Islet precursor cell (in vitro differentiated cells): ENCODE measurements around the gene MIF4GD.
A peak's percentile ranks its signal among the peaks of the same experiment; 100 is the strongest.
"Not testable (repeated sequence)": the region's sequence is repeated elsewhere in the genome, so short reads cannot be mapped to it uniquely, and the experiment has no call there.

Source experiments
- DNase-seq: peaks from one replicate; pipeline ENCODE4 v3.0.0-alpha.2; 2018

The MIF4GD gene

DNA sequence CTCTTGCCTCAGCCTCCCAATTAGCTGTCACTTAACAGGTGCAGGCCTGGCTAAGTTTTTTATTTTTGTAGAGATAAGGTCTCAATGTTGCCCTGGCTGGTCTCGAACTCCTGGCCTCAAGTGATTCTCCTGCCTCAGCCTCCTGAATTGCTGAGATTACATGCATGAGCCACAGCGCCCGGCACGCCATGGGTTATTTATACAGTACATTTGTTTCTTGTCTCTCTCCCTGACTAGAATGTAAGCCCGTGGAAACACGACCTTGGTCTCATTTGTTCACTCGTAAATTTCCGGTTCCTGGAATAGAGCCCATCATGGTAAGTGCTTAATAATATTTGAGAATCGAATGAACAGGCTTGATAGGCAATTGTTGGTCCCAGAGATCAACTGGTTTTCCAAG lies 16.2 kb upstream of the MIF4GD start:
- no peak for DNase-seq

DNA sequence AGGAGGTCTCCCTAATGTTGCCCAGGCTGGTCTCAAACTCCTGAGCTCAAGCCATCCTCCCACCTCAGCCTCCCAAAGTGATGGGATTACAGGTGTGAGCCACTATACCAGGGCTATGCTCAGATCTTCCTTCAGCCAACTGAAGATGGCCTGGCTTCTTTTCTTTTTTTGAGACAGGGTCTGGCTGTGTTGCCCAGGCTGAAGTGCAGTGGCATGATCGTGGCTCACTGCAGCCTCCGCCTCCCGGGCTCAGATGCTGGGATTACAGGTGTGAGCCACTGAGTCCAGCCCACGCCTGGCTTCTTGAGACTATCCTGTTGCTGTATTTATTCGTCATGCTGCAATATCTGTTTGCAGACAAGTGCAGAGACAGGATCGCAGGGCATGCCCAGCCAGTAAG lies 14.1 kb upstream of the MIF4GD start:
- no peak for DNase-seq

DNA sequence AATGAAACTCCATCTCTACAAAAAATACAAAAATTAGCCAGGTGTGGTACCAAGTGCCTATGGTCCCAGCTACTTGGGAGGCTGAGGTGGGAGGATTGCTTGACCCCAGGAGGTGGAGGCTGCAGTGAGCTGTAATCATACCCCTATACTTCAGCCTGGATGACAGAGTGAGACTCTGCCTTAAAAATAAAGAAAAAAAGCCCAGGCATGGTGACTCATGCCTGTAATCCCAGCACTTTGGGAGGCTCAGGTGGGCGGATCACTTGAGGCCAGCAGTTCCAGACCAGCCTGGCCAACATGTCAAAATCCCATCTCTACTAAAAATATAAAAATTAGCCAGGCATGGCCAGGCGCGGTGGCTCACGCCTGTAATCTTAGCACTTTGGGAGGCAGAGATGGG lies 9.2 kb upstream of the MIF4GD start:
- not testable (repeated sequence) for DNase-seq

DNA sequence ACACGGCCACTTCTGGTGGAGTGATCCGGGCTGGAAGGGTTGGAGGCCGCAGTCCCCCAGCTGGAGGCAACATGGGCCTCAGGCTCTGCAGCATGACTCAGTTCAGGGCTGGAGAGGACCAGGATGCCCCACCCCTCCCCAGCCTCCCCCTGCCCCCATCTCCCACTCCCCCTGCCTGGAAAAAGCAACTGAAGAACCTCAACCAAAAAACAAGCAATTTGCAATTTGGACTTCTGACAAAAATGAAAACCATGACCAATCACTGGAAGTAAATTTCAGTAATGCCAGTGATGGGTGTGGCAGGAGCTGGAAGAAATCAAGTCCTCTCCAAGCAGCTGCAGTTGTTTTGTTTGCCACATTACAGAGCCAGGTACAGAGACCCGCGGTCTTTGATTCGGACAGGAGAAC lies 6.6 kb upstream of the MIF4GD start:
- peak; percentile 70 for DNase-seq

DNA sequence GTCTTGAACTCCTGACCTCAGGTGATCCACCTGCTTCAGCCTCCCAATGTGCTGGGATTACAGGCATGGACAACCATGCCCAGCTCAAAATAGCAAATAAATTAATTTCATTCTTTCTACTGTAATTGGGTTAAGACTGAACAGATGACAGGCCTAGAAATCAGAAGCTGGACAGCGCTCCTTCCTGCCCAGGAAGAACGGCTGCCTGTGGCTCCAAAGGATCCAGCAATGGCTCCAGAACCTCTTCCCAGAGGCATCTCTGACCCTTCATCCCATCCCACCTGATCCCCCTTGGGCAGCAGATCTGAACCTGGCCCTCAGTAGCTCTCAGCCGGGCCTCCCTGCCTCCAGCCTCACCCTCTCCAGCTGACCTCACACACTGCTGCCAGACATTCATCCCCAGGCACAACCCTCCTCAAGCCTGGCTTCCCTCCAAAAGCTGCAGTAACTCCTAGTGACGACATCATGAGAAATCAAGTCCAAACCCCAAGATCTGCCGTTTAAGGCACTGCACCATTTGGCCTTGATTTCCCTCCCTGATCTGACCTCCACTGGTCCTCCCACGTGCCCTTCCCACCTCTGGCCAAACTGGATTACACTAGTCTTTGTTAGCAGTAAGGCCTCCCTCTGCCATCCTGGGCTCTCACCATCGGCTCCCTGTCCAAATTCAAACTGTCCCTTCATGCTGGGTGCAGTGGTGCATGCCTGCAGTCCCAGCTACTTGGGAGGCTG lies 3.1 kb upstream of the MIF4GD start:
- DNase-seq: no peak

DNA sequence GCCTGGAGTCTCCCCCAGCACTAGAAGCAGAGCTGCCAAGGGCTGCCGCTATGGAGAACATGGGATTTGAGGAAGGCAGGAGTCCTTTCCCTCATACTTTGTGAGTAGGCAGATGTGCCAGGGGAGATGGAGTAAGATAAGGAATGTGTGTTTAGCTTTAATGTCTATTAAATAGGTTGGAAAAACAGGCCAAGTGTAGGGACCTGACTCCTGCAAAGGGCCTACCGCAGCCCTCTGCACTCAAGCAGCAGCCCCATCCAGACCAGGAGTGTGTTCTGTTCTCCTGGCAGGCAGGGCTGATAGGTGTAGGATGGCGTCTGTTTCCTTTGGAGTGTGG lies 1.8 kb upstream of the MIF4GD start:
- DNase-seq: no peak

DNA sequence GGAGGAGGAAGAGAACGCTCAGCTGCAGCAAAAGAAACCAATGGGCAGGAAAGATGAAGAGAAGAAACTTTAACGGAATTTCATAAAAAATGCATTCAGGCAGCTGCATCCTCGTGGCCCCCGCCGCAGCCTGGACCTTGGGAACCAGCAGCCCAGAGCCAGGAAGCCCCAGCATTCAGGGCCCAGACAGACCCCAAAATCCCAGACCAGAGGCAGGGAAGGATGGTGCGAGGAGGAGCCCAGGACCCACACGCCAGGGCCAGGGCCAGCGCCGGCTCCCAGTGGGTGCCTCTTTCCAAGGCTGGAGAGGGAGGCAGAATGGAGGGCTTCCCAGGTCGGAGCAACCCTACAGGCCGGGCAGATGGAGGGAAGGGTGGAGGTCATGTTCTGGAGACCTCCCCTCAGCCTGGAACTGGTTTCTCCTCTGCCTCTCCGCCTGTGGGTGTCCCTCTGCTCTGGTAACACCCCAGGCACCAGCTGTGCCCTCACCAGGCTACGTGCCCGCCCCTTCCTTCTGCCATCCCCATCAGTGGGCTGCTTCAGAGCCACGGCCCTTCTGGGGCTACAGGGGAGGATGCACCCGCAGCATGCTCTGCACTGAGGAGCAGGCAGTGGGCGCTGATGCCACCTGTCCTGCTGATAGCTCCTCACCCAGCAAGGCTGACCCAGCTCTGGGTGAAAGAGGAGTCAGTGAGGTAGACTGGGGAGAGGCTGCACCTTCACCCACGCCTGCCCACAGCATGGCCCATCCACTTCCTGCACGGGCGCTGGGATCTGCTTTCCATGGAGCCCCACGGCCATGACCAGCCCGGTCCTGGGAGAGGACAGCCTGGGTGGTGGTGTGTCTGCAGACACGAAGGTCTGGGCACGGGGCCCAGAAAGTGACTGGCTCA lies 1.2 kb upstream of the MIF4GD start:
- DNase-seq: peak; percentile 55

DNA sequence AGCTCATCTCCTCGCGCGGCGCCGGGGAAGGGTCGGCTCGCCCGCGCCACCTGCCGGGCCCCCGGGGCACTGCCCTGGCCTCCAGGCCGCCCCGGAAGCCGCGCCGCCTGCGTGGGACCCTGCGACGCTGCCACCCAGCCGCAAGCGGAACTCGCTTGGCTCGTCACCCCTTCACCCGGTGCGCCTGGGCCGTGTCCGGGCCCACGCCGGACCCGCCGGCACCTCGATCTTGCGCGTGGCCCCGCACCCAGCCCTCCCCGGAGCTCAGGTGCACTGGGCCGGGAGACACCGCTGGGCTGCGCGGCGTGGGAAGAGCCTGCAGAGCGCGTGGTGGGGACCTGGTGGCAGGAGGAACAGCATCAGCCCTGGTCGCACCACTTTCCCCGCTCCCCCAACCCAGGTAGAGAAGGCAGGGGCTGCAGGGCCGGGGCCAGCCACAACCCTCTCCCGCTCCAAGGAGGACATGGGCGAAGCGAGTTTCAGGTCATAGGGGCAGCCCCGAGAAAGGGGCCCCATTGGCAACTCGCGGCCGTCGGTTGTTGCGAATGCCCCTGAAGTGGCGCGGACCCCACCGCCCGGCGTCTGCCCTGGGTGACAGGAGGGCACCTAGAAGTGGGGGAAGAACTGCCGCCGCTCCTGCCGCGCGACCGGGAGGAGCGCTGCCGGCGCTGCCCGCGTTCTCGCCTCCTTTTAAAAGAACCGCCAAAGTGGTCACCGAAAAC lies 363 bp upstream of the MIF4GD start:
- peak; percentile 85 for DNase-seq

DNA sequence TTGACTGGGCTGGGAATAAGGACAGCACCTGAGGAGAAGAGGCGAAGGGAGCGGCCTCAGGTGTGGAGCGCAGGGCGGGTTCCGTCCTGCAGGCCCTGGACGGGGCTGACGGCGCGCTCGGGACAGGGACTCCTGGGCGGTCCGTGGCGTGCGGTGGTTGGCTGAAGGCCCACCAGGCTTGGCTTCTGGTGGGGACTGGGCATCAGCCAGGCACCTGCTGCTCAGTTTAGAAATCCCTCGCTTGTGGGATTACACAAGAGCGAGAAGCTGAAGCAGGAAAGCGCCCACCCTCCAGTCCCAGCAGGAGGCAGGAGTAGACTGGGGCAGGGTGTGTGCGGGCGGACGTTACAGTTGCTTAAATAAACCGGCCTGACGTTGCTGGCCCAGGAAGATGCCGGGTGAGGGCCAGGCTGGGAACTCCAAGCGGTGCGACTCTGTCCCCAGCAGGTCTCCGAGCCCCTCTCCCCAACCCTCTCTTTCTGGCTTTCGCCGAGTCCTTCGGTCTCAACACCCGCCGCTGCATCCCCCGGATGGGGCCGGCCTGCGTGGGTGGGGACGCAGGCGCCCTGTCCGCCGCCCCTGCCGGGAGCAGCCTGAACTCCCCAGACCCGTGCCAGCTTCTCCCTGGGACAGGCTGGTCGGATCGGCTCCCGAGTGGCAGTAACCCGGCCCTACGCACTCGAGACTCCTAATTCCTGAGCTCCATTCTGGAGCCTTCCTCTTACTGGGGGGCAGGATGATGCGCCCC lies 639 bp downstream of the MIF4GD start:
- peak; percentile 93 for DNase-seq

DNA sequence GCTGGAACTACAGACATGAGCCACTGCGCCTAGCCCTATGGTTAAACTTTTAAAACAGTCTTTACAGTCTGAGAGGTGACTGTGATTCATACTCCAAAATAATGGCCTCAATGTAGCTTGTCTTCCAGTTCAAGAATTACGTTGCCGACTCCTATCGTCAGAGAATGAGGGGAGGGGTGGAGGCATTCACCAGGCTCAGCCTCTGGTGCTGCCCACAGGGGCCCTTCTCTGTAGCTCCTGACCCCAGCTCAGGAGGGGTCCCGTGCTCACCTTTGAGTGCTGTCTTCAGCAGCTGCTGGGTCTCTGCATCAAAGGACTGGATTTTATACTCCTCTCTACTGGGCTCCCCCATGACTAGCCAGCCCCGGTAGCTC lies 1.2 kb downstream of the MIF4GD start:
- DNase-seq: no peak

DNA sequence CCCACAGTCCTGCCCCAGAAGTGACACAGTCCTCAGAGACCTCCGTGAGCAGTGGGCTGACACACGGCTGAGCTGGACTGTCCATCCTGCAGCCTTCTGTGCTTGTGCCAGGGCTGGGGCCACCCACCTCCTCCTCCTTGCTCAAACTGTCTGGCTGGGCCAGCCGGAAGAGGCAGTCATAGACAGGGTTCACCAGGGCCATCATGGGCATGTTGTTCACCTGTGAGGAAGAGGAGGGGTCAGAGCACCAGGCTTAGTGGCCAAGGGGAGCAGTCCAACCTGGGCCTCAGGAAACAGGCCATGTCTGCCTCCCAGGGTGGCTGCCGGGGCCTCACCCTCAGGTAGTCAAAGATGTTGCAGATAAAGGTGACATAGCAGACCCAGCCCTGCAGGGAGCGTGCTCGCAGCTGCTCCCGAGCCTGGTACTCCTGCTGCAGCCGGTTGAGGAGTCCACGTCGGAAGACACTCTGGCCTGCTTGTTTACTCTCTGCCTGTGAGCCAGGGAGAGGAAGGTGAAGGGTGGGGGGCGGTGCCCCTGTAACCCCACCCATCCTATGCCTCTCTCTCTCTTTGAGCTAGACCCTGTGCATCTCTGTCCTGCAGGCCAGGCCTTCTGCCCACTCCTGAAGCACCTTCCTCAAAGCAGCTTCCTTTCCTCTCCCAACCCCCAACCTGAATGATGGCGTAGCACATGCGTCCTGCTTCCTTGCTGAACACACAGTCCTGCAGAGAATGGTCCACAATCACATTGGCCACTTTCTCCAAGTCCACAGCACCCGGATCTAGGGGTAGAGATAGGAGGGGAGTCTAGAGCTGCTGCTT lies 3.4 kb downstream of the MIF4GD start:
- peak; percentile 91 for DNase-seq

DNA sequence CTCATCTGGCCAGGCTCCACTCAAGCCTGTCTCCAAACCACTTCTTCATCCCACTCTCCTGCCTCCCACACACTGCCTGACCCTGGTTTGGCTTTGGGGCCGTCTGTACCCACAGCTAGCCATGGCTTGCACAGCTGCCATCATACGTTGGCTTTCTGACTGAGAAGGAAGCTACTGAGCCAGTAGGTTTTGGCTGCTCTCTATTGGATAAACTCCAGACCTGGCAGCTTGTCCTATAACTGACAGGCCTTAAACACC lies 3.9 kb downstream of the MIF4GD start:
- peak; percentile 58 for DNase-seq

DNA sequence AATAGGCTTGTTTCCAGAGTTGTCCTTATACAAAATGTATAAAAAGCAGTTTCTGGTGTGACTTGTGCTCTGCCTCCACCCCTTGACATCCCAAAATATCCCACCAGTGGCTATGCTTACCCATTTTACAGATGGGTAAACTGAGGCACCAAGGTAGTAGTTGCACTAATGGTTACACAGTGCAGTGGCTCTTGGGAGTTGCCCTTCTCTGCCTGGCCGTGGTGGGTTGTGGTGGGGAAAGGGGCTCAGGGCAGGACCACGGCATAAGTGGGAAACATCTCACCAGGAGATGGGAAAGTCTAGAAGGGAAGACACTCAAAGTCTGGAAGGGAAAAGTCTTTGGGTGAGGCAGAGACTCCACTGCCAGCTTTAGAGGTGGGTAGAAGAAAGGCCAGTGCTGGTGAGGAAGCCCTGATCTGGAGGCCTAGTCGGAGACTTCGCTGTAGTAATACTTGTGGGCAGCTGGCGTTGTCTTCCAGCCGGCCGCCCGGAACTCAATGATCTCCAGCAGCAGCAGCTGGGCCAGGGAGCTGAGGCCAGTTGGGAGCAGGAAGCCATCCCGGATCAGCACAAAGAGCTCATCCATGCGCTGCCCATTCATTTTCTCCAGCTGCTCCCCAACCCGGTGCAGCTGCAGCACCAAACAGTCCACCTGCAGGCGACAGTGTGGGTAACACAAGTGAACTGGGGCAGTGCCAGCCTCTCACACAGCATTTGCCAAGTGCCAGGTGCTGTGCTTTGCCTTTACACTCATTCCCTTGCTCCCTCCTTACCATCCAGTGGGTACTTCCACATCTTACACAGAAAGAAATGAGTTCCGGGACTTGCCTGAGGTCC lies 4.5 kb downstream of the MIF4GD start:
- no peak for DNase-seq

DNA sequence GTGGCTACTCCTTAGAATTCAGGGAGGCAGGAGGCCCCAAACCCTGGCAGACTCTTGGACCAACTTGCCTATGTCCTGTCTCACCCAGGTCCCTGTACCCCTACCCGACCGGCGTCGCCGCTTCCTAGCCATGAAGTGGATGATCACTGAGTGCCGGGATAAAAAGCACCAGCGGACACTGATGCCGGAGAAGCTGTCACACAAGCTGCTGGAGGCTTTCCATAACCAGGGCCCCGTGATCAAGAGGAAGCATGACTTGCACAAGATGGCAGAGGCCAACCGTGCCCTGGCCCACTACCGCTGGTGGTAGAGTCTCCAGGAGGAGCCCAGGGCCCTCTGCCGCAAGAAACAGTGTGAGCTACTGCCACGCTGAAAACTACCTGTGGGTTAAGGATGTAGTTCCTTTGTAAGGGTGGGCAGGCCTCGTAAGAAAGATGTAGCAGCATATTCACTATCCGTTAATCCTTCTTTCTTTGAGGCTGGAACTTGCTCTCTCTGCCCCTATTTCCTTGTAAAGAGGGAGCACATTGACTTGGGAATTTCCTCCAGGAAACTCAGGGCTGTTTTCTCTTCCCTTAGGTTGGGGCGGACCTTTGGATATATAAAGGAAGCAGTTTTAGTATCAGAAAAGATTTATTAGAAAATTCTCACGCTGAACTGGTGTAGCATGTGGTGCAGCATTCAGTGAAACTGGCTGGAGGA lies 5.3 kb downstream of the MIF4GD start:
- DNase-seq: no peak

DNA sequence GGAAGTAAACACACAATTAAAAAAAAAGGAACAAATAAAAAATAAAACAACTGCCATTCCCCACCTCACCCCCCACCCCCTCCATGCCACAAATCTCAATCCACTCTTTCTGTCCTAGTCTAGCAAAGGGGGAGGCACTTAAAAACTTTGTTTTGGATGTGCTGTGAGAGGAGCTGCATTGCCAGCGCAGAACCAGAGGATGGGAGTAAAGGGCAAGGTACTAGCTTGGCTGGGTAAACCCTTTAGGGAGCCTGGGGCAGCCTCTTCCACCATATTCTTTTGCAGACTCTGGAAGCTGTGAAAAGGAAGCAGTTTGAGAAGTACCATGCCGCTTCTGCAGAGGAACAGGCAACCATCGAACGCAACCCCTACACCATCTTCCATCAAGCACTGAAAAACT lies 8.0 kb downstream of the MIF4GD start:
- DNase-seq: no peak

DNA sequence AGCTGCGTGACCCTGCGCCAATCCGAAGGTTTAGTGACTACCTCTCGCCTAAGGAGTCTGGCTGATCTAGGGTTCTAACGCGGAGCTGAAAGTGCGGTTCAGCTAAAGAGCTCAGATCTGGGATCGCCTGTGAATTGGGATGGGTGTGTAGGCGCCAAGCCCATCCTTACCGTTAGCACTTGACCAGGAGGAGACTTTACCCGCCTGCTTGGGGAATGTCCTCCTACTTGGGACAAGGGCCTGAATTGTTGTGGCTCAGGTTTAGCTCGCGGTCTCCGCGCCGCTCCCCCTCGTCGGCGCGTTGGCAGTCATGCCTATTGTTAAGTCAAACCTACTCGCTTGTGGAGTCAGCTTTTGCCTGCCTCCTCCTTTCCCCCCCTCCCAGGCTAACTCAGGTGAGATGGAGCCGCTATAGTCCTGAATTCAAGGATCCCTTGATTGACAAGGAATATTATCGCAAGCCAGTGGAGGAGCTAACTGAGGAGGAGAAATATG lies 8.9 kb downstream of the MIF4GD start:
- no peak for DNase-seq

DNA sequence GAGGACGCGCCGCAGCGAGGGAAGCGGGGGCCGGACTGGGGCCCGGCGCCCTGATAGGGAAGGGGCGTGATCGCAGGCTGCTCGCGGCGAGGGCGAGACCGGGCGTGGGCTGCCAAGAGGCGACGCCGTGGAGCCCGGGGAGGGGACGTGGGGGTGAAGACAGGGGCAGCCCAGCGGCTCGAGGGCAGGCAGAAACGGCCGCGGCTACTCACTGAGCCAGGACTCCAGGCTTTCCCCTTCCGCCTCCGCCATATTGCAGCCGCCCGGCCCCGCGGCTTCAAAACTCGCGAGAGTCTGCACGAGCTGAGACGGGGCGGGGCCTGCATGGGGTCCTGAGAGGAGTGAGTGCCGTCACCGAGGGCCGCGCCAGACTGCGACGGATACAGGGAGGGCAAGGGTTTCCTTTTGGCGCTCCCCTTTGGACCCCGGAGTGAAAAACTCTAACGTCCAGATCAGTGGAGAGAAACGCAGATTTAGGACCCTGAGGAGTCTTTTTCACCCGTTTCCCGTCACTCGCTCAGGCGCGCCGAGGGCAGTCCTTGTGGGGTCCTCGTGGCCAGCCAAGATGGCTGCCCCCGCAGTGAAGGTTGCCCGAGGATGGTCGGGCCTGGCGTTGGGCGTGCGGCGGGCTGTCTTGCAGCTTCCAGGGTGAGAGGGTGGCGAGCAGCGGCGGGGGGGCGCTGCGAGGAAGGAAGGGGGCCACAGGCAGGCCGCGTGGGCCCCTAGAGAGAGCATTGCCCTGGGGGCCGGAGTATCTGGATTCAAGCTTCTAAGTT lies 9.5 kb downstream of the MIF4GD start, which contains the start of the genes GGA3 and MRPS7:
TSS of gene GGA3 (minus strand) at position 271 of the 776 bp plus-strand sequence. CDS start at position 252, 19 bp downstream.
TSS of gene MRPS7 (plus strand) at position 544 of the 776 bp plus-strand sequence. CDS start at position 566, 22 bp downstream.
- DNase-seq: peak; percentile 98

DNA sequence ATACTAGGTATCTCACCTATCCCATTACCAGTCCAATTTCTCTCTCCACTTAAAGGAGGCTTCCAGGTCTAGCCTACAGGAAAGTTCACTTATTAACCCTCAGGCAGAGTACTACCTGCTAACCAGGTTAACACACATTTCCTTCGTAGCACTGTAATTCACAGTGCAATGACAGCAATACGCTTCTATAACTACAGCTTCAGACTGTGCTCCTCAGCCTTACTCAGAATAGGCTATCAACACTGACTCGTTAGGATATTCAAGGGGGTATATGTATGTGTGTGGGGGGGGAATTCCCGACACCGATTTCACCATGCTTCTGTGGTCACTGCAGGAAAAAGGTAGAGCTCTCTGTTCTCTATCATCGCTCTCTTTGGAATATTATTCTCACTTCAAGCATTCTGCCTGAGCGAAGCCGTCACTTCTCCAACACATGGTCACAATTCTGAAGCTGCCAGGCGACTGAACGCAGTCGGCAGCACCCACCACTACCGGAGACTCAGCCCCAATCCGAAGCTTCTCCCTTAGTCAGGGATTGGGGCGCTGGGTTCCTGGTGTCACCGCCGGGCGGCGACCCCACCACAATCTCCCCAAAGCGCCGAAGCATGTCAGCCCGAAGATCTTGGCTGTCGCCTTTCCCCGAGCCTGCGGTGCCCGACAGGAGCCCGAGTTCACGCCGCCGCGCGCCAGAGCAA lies 10.2 kb downstream of the MIF4GD start:
- no peak for DNase-seq

DNA sequence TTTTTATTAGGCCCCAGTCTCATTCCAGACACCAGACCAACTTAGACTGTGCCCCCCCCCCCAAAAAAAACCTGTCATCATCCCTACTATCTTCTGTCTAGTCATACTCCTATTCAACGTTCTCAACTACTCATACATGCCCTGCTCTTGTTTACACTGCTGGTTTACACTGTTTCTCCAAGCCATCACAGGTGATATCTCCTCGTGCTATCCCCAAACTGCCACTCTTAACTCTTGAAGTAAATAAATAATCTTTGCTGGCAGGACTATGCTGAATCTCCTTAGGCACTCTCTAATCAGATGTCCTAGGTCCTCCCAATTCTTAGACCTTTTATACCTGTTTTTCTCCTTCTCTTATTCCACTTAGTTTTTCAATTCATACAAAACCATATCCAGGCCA lies 13.8 kb downstream of the MIF4GD start:
- not testable (repeated sequence) for DNase-seq
